Smooth muscle cell of trachea (primary cell): ENCODE results near the gene CPEB3. TPM values are rescaled to one million over a fixed set of nuclear protein-coding genes. Genes with fewer than 3 reads are reported as not detected.

Source experiments
- total RNA-seq: library from RNA; depleted of rRNA; stranded (reverse); fragments of >200 nt; gene quantifications from 2 replicates; pipeline ENCODE4 v1.2.1, GENCODE V29; 2014

Gene CPEB3
- 0.66 and 0.73 TPM in 2 replicates for total RNA-seq

GRCh38 chr10:92290837-92291615 is at the start of gene CPEB3, which contains the start of gene MARCHF5:
CPEB3 (minus strand) TSS chr10:92291078; CDS start chr10:92240350, 50,728 bp downstream.
MARCHF5 (plus strand) TSS chr10:92291167; CDS start chr10:92291495, 328 bp downstream.

Other genes with a start within 250 kb of the CPEB3 start
- 12.7 and 17.2 TPM in 2 replicates for gene MARCHF5, start 89 bp upstream of the CPEB3 start, total RNA-seq